Natural killer cell (primary cell): Measurements from ENCODE around the gene RELCH. TPM values are rescaled to one million over a fixed set of nuclear protein-coding genes. Genes with fewer than 3 reads are reported as not detected.

Experiments
- ATAC-seq, 3 donors: fragments of 150-1000 bp in 2 of 3; fragments of 200-7000 bp in 1 of 3; cut with Tn5 transposase; 1 replicate in 1 of 3; 2 replicates in 2 of 3; pipeline ENCODE4 v1.10.0; 2021; ENCODE audit warnings: mild to moderate bottlenecking in 2 of 3, moderate library complexity in 2 of 3
- DNase-seq, 2 donors: peaks; one replicate each; pipeline versions ENCODE4 v3.0.0 to v3.0.0-alpha.2; 2013 to 2021; ENCODE audit warnings: mixed read lengths in 1 of 2
- H3K27ac ChIP-seq: one replicate; pipeline ENCODE4 v1.5.1; 2013; ENCODE audit warnings: mild to moderate bottlenecking, low read length
- H3K27me3 ChIP-seq: one replicate; pipeline ENCODE4 v1.6.1; 2013; ENCODE audit warnings: low read length; ENCODE audit not compliant: control insufficient read depth, insufficient read depth
- H3K36me3 ChIP-seq: one replicate; pipeline ENCODE4 v1.6.1; 2013; ENCODE audit warnings: low read length; ENCODE audit not compliant: control insufficient read depth, insufficient read depth
- H3K4me1 ChIP-seq: one replicate; pipeline ENCODE4 v1.6.1; 2013; ENCODE audit warnings: low read length; ENCODE audit not compliant: control insufficient read depth, insufficient read depth
- H3K4me3 ChIP-seq: one replicate; pipeline ENCODE4 v1.5.1; 2013; ENCODE audit warnings: low read length
- H3K9me3 ChIP-seq: one replicate; pipeline ENCODE4 v1.6.1; 2013; ENCODE audit warnings: low read length; ENCODE audit not compliant: control insufficient read depth, insufficient read depth
- H3K27ac Mint-ChIP-seq, 2 donors: one replicate each; pipeline ENCODE4 v1.8.0; 2022; ENCODE audit warnings: mild to moderate bottlenecking in 2 of 2, mixed read lengths in 2 of 2, moderate library complexity in 1 of 2
- H3K27me3 Mint-ChIP-seq, 2 donors: one replicate each; pipeline ENCODE4 v1.8.0; 2022; ENCODE audit warnings: low read depth in 2 of 2, mixed read lengths in 2 of 2
- H3K36me3 Mint-ChIP-seq: one replicate; pipeline ENCODE4 v1.8.0; 2022; ENCODE audit warnings: mixed read lengths
- H3K4me1 Mint-ChIP-seq, 2 donors: one replicate each; pipeline ENCODE4 v1.8.0; 2022; ENCODE audit warnings: mixed read lengths in 2 of 2
- H3K4me3 Mint-ChIP-seq: one replicate; pipeline ENCODE4 v1.8.0; 2022; ENCODE audit warnings: mild to moderate bottlenecking, moderate library complexity, mixed read lengths
- H3K9me3 Mint-ChIP-seq, 2 donors: one replicate each; pipeline ENCODE4 v1.8.0; 2022; ENCODE audit warnings: mixed read lengths in 2 of 2
- WGBS: methylation state at CpG from one replicate; pipeline ENCODE4 v1.1.7; 2013; ENCODE audit warnings: missing lambda C conversion rate; ENCODE audit not compliant: insufficient coverage; 5-methylcytosine and 5-hydroxymethylcytosine counted together
- intact Hi-C: fragments of 100-400 bp; cut with micrococcal nuclease; formaldehyde crosslinking; loops from one replicate; pipeline ENCODE4 v1.14.2; 2022
- total RNA-seq, 4 donors: library from RNA; stranded (reverse); fragments of 120-200 nt in 1 of 4; gene quantifications; one replicate each; pipeline versions ENCODE4 v1.2.3 to v1.2.4, GENCODE V29; 2013 to 2022
- TF ChIP-seq, protein P1 (sequence below): fragments of 200-600 bp; IDR thresholded peaks from one replicate; pipeline ENCODE4 v1.8.0; 2022; ENCODE audit warnings: antibody characterized with exemption

RELCH gene
- total RNA-seq, 3 donors from 2014 or later (not counting 1 experiment from before 2014, with no cell fraction given), result 60.1 to 69.9 (median 63.9) TPM

DNA sequence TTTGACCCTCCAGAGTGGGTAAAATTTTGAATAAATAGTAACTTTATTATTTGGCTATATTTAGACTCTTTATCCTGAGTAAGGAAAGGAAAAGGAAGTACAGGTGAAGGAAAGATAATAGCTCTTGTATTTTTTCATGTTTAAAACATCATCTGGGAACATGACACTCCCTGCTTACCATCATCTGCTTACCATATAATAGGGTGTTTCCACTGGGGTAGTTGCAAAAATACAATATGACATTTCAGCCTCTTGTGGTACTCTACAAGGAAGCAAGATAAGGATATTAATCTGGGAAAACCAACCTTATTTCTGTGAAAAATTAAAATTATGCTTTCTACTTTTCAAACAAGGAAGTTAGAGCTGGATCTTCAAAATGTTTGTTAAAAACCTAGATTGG, 9.9 kb downstream of the RELCH start:
- no peaks in the 10 kb centered on the region for H3K27me3 Mint-ChIP-seq
- H3K27ac Mint-ChIP-seq, result peak overlapping the region in 1 of 2 donors; percentile 53
- no peak for ATAC-seq
- Histone ChIP-seq H3K27me3 (no peaks in the 10 kb centered on the region), H3K9me3 (no peaks in the 10 kb centered on the region), H3K4me1 (peaks cover 3% of the 10 kb centered on the region), H3K27ac (no peak overlapping the region), H3K4me3 (no peak overlapping the region), H3K36me3 (no peaks in the 10 kb centered on the region)
- peaks cover 62 to 73% of the 10 kb centered on the region in 2 donors for H3K4me1 Mint-ChIP-seq
- H3K4me3 Mint-ChIP-seq, result no peak overlapping the region
- DNase-seq, result no peak
- intact Hi-C loops, result no loop called here
- H3K9me3 Mint-ChIP-seq, result no peaks in the 10 kb centered on the region
- H3K36me3 Mint-ChIP-seq, result no peaks in the 10 kb centered on the region
- TF ChIP-seq, protein P1, sequence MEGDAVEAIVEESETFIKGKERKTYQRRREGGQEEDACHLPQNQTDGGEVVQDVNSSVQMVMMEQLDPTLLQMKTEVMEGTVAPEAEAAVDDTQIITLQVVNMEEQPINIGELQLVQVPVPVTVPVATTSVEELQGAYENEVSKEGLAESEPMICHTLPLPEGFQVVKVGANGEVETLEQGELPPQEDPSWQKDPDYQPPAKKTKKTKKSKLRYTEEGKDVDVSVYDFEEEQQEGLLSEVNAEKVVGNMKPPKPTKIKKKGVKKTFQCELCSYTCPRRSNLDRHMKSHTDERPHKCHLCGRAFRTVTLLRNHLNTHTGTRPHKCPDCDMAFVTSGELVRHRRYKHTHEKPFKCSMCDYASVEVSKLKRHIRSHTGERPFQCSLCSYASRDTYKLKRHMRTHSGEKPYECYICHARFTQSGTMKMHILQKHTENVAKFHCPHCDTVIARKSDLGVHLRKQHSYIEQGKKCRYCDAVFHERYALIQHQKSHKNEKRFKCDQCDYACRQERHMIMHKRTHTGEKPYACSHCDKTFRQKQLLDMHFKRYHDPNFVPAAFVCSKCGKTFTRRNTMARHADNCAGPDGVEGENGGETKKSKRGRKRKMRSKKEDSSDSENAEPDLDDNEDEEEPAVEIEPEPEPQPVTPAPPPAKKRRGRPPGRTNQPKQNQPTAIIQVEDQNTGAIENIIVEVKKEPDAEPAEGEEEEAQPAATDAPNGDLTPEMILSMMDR, result no peak

GRCh38 chr18:62198259-62198658, 11.2 kb downstream of the RELCH start:
- WGBS, result no CpG with 5 or more reads among the region's 2 CpGs
- no peak overlapping the region for H3K4me3 ChIP-seq
- intact Hi-C loops, result no loop called here

GRCh38 chr18:62199629-62200028, 12.6 kb downstream of the RELCH start:
- Mint-ChIP-seq H3K9me3 (no peaks in the 10 kb centered on the region), H3K4me1 (peaks cover 39 to 58% of the 10 kb centered on the region in 2 donors), H3K4me3 (no peak overlapping the region), H3K27me3 (no peaks in the 10 kb centered on the region), H3K36me3 (no peaks in the 10 kb centered on the region), H3K27ac (no peak overlapping the region)
- Histone ChIP-seq H3K27ac (no peak overlapping the region), H3K9me3 (no peaks in the 10 kb centered on the region), H3K4me3 (no peak overlapping the region), H3K36me3 (no peaks in the 10 kb centered on the region), H3K4me1 (no peaks in the 10 kb centered on the region), H3K27me3 (no peaks in the 10 kb centered on the region)
- 95% methylated on average over 2 of the region's 2 CpGs for WGBS
- TF ChIP-seq, protein P1, result no peak
- intact Hi-C loops, result no loop called here
- no peak for ATAC-seq
- DNase-seq, result no peak

More at GRCh38 chr18:62198259-62198658, 11.2 kb downstream of the RELCH start:
- Mint-ChIP-seq H3K27me3 (no peaks in the 10 kb centered on the region), H3K27ac (peak overlapping the region; percentile 35 to 53), H3K36me3 (no peaks in the 10 kb centered on the region), H3K9me3 (no peaks in the 10 kb centered on the region), H3K4me1 (peaks cover 49 to 65% of the 10 kb centered on the region in 2 donors), H3K4me3 (no peak overlapping the region)
- Histone ChIP-seq H3K27ac (no peak overlapping the region), H3K4me1 (peaks cover 3% of the 10 kb centered on the region), H3K27me3 (no peaks in the 10 kb centered on the region), H3K9me3 (no peaks in the 10 kb centered on the region), H3K36me3 (no peaks in the 10 kb centered on the region)
- TF ChIP-seq, protein P1, result no peak
- ATAC-seq (no peak), DNase-seq (no peak)
